ENCODE data around the gene HS6ST3.

GRCh38 chr13:96553796-96554195 lies 463.9 kb downstream of the HS6ST3 start:
- TF ChIP-seq CTCF (IDR thresholded peaks at IDR 0.05) (no peak), EP300 (IDR thresholded peaks at IDR 0.05) (no peak)
